BJ (cell line): ENCODE measurements around the gene WDR90. TPM values are rescaled to one million over a fixed set of nuclear protein-coding genes. Genes with fewer than 3 reads are reported as not detected.

ENCODE experiments used
- CTCF ChIA-PET: fragments of 350-600 bp; formaldehyde crosslinking; extraction: SDS; loops from one replicate; lab custom pipeline; 2021; ENCODE audit warnings: antibody characterized with exemption, inconsistent platforms; lab: Yijun Ruan, JAX
- POLR2A ChIA-PET: fragments of 300-600 bp; sonication (Branson Sonifier 250); formaldehyde crosslinking; extraction: SDS; loops from one replicate; lab custom pipeline; 2021; ENCODE audit warnings: antibody characterized with exemption; lab: Charles Lee
- DNase-seq: peaks from one replicate; pipeline ENCODE4 v3.0.0-alpha.2; 2011; ENCODE audit warnings: low read depth
- H3K27me3 ChIP-seq: 2 replicates; pipeline ENCODE4 v1.6.0; 2011; ENCODE audit warnings: low read length; ENCODE audit not compliant: control insufficient read depth, insufficient read depth
- H3K36me3 ChIP-seq: 2 replicates; pipeline ENCODE4 v1.5.1; 2011; ENCODE audit warnings: low read length; ENCODE audit not compliant: control insufficient read depth, insufficient read depth
- H3K4me3 ChIP-seq: 2 replicates; pipeline ENCODE4 v1.5.1; 2011; ENCODE audit warnings: low read depth, mild to moderate bottlenecking, control low read depth, low read length
- polyA plus RNA-seq: library from polyadenylated mRNA; depleted of rRNA; stranded (reverse); fragments of >200 nt; gene quantifications from 2 replicates; pipeline ENCODE4 v1.2.3, GENCODE V29; 2011
- TF ChIP-seq, protein P1 (sequence below): IDR thresholded peaks from 2 replicates; pipeline ENCODE4 v1.5.1; 2011; ENCODE audit warnings: low read depth, mild to moderate bottlenecking, control low read depth, inconsistent platforms, low read length, moderate library complexity; ENCODE audit not compliant: insufficient read depth

WDR90 gene
- polyA plus RNA-seq, 1 experiment, result 10.0 TPM

DNA sequence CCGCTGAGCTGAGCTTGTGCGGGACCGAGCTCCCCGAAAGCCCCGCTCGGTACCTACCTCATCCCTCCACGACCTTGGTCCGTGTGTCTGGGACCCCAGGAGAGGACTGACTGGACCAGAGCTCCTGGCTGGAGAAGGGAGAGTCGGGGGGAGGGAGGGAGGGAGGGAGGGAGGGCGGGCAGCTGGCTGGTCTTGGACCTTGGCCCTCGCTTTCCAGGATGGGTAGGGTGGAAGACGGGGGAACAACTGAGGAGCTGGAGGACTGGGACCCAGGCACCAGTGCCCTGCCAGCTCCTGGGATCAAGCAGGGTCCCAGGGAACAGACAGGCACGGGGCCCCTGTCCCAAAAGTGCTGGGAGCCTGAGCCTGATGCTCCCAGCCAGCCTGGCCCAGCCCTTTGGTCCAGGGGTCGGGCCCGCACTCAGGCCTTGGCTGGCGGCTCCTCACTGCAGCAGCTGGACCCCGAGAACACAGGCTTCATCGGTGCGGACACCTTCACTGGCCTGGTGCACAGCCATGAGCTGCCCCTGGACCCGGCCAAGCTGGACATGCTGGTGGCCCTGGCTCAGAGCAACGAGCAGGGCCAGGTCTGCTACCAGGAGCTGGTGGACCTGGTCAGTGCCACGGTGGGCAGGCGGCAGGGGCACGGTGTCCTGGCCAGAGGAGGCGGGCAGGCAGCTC is 26.9 kb downstream of the WDR90 start:
- no peaks in the 10 kb centered on the region for H3K27me3 ChIP-seq
- POLR2A ChIA-PET, result no interaction called here

DNA sequence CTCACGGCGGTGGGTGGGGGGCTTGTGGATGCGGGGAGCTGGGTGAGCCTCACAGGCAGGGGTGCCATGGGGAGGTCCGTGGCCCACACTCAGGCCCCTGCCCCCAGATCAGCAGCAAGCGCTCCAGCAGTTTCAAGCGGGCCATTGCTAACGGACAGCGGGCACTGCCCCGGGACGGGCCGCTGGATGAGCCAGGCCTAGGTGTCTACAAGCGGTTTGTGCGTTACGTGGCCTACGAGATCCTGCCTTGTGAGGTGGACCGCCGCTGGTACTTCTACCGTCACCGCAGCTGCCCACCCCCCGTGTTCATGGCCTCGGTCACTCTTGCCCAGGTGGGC is 27.4 kb downstream of the WDR90 start:
- CTCF ChIA-PET, result interaction anchor here (1.9 kb wide), 1 partner anchor 9 kb away, joined by 6 read pairs; the partner anchor contains the start of gene RHOT2
- TF ChIP-seq, protein P1, sequence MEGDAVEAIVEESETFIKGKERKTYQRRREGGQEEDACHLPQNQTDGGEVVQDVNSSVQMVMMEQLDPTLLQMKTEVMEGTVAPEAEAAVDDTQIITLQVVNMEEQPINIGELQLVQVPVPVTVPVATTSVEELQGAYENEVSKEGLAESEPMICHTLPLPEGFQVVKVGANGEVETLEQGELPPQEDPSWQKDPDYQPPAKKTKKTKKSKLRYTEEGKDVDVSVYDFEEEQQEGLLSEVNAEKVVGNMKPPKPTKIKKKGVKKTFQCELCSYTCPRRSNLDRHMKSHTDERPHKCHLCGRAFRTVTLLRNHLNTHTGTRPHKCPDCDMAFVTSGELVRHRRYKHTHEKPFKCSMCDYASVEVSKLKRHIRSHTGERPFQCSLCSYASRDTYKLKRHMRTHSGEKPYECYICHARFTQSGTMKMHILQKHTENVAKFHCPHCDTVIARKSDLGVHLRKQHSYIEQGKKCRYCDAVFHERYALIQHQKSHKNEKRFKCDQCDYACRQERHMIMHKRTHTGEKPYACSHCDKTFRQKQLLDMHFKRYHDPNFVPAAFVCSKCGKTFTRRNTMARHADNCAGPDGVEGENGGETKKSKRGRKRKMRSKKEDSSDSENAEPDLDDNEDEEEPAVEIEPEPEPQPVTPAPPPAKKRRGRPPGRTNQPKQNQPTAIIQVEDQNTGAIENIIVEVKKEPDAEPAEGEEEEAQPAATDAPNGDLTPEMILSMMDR, result no peak
- Histone ChIP-seq H3K36me3 (peaks cover 22% of the 10 kb centered on the region), H3K27me3 (no peaks in the 10 kb centered on the region), H3K4me3 (no peak overlapping the region)
- POLR2A ChIA-PET, result no interaction called here
- no peak for DNase-seq

More for the DNA sequence above, 26.9 kb downstream of the WDR90 start:
- H3K36me3 ChIP-seq, result peaks cover 24% of the 10 kb centered on the region
- TF ChIP-seq, protein P1, result no peak
- DNase-seq, result no peak
- peak overlapping the region; percentile 40 for H3K4me3 ChIP-seq
- CTCF ChIA-PET, result interaction anchor here (0.8 to 1.9 kb wide), 2 partner anchors 8 to 10 kb away, joined by 4 to 6 read pairs; partner anchors contain the start of gene RHOT2

- Histone ChIP-seq H3K27me3 (no peaks in the 10 kb centered on the region), H3K36me3 (peaks cover 23% of the 10 kb centered on the region), H3K4me3 (no peak overlapping the region)
- CTCF ChIA-PET, result interaction anchor here (1.9 kb wide), 1 partner anchor 9 kb away, joined by 6 read pairs; the partner anchor contains the start of gene RHOT2
- TF ChIP-seq, protein P1, result no peak
- POLR2A ChIA-PET, result no interaction called here
- DNase-seq, result no peak
Measured at GRCh38 chr16:676913-677312, 27.7 kb downstream of the WDR90 start.

DNA sequence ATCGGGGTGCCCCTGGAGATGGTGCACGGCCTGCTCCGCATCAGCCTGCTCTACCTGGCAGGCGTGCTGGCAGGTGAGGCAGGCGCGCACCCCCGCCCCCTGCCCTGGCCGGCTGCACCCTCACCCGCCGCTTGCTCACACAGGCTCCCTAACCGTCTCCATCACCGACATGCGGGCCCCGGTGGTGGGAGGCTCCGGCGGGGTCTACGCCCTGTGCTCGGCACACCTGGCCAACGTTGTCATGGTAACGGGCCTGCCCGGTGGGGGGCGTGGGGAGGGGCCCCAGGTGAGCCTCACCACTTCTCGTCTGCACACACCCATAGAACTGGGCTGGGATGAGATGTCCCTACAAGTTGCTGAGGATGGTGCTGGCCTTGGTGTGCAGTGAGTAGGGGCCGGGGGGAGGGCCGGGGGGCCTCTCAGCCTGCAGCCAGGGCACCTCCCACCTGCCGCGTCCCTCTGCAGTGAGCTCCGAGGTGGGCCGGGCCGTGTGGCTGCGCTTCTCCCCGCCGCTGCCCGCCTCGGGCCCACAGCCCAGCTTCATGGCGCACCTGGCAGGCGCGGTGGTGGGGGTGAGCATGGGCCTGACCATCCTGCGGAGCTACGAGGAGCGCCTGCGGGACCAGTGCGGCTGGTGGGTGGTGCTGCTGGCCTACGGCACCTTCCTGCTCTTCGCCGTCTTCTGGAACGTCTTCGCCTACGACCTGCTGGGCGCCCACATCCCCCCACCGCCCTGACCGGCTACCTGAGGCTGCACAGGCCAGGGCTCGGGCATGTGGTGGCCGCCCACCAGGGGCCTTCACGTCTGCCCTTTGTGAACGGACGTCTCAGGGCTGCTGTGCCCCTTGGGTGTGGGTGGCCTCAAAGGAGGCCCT is 28.4 kb downstream of the WDR90 start:
- H3K4me3 ChIP-seq, result no peak overlapping the region
- peaks cover 23% of the 10 kb centered on the region for H3K36me3 ChIP-seq
- DNase-seq, result no peak
- H3K27me3 ChIP-seq, result no peaks in the 10 kb centered on the region
- TF ChIP-seq, protein P1, result no peak
- POLR2A ChIA-PET, result no interaction called here
- CTCF ChIA-PET, result interaction anchor here (1.9 kb wide), 1 partner anchor 10 kb away, joined by 6 read pairs; the partner anchor contains the start of gene RHOT2

DNA sequence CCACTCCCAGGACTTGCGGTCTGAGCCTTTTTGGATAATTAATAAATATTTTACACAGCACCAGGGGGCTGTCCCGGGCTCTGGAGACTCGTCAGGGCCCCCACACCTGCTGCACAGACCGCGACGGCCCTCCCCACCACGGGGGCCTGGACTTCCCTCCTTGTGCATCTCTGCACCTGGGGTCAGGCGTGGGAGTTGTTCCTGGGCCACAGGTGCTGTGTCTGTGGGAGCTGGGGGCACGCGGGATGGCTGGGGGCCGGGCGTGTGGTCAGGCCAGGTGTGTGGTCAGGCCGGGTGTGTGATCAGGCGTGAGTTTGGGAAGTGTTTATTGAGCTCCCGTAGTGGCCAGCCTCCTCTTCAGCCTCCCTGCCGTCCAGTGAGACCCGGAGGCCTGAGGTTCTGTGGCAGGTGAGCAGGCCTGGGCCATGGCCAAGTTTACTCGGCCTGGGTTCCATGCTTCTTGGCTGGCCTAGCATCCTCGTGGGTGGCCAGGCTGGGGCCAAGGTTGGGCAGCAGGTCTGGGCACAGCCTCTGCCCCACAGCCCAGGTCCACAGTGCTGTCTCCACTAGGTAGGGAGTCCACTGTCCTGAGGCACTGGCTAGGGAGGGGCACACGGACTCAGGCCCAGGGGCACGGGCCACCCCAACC is 29.2 kb downstream of the WDR90 start:
- TF ChIP-seq, protein P1, result no peak
- CTCF ChIA-PET, result interaction anchor here (4.5 kb wide), 1 partner anchor 11 kb away, joined by 20 read pairs; the partner anchor contains the start of gene RHOT2
- no peak for DNase-seq
- POLR2A ChIA-PET, result no interaction called here
- Histone ChIP-seq H3K36me3 (peaks cover 23% of the 10 kb centered on the region), H3K4me3 (no peak overlapping the region), H3K27me3 (no peaks in the 10 kb centered on the region)
